ENCODE results near the gene PHACTR2. TPM values are rescaled to one million over a fixed set of nuclear protein-coding genes. Genes with fewer than 3 reads are reported as not detected.

Gene PHACTR2
- total RNA-seq, 1 experiment from 2014 or later: 27.6 TPM

DNA sequence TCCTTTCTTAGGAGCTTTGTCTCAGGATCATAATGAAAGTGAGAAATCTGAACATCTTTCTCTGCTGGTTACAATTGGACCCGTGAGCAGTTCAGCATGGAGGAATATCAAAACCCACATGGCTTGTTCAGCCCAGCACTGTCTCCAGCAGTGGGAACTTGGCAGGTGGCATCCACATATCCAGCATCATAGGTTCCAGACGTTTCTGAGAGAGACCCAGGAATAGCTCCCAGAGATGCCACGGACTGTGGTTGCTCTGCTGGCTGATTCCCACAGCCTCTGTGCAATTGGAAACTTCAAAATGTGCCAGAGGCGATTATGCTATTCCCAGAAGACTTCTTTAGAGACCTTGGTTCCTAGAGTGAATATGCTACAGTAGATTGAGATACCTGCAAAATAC is 76.4 kb downstream of the PHACTR2 start:
- Histone ChIP-seq H3K36me3 (ENCODE audit: control insufficient read depth in 1 of 2, insufficient read depth in 2 of 2, low read length in 2 of 2) (no peaks in the 10 kb centered on the region), H3K9me3 (ENCODE audit: control insufficient read depth in 1 of 2, insufficient read depth in 1 of 2, low read depth in 1 of 2, low read length in 2 of 2) (no peaks in the 10 kb centered on the region), H3K4me2 (ENCODE audit: low read length) (no peak overlapping the region), H3K4me1 (ENCODE audit: control insufficient read depth in 1 of 2, insufficient read depth in 2 of 2, low read length in 2 of 2) (peaks cover 0 to 5% of the 10 kb centered on the region in 2 experiments; a peak in 1 of 4 replicates), H3K79me2 (ENCODE audit: insufficient read depth, low read length) (no peaks in the 10 kb centered on the region), H3K4me3 (replicated peaks in 1 of 2; ENCODE audit: low read depth in 1 of 2, low read length in 2 of 2) (no peak overlapping the region), H3K27me3 (ENCODE audit: insufficient read depth, low read length) (no peaks in the 10 kb centered on the region), H3K9ac (ENCODE audit: low read length) (no peak overlapping the region), H3K9me2 (ENCODE audit: insufficient read depth) (no peaks in the 10 kb centered on the region), H2AFZ (ENCODE audit: low read depth, low read length, poor library complexity, severe bottlenecking) (no peak overlapping the region), H3K27ac (ENCODE audit: low read depth, low read length) (no peak overlapping the region), H4K20me1 (ENCODE audit: insufficient read depth) (no peaks in the 10 kb centered on the region)
- no TSS peak for BruUV-seq (replicated peaks)
- CTCF ChIA-PET: no interaction called here
- RAD21 ChIA-PET (ENCODE audit: low non-redundant PET in 1 of 2, low total read pairs in 2 of 2, uncharacterized antibody in 2 of 2, unreplicated experiment in 2 of 2): no interaction called here
- TF ChIP-seq JUND (IDR thresholded peaks at IDR 0.05) (no peak), SP1 (IDR thresholded peaks at IDR 0.05; ENCODE audit: low read depth) (no peak), POLR2AphosphoS5 (IDR thresholded peaks at IDR 0.05; ENCODE audit: low read depth, low read length) (no peak), CEBPB (IDR thresholded peaks at IDR 0.05; ENCODE audit: low read depth) (no peak), FOSL1 (IDR thresholded peaks at IDR 0.05; ENCODE audit: low read depth) (no peak), EZH2phosphoT487 (IDR thresholded peaks at IDR 0.05; ENCODE audit: borderline replicate concordance) (no peak), ZFX (IDR thresholded peaks at IDR 0.05) (no peak), TCF7L2 (IDR thresholded peaks at IDR 0.05; ENCODE audit: borderline replicate concordance, extremely low read depth, insufficient read depth, insufficient read length) (no peak), EZH2 (IDR thresholded peaks at IDR 0.05) (no peak), ELF1 (IDR thresholded peaks at IDR 0.05; ENCODE audit: borderline replicate concordance, low read depth) (no peak), RAD21 (IDR thresholded peaks at IDR 0.05; ENCODE audit: low read depth) (no peak), SRF (IDR thresholded peaks at IDR 0.05; ENCODE audit: low read depth) (no peak), SIN3A (IDR thresholded peaks at IDR 0.05; ENCODE audit: low read depth) (no peak), EGR1 (IDR thresholded peaks at IDR 0.05; ENCODE audit: low read depth) (no peak)
- TF ChIP-seq, protein P1, sequence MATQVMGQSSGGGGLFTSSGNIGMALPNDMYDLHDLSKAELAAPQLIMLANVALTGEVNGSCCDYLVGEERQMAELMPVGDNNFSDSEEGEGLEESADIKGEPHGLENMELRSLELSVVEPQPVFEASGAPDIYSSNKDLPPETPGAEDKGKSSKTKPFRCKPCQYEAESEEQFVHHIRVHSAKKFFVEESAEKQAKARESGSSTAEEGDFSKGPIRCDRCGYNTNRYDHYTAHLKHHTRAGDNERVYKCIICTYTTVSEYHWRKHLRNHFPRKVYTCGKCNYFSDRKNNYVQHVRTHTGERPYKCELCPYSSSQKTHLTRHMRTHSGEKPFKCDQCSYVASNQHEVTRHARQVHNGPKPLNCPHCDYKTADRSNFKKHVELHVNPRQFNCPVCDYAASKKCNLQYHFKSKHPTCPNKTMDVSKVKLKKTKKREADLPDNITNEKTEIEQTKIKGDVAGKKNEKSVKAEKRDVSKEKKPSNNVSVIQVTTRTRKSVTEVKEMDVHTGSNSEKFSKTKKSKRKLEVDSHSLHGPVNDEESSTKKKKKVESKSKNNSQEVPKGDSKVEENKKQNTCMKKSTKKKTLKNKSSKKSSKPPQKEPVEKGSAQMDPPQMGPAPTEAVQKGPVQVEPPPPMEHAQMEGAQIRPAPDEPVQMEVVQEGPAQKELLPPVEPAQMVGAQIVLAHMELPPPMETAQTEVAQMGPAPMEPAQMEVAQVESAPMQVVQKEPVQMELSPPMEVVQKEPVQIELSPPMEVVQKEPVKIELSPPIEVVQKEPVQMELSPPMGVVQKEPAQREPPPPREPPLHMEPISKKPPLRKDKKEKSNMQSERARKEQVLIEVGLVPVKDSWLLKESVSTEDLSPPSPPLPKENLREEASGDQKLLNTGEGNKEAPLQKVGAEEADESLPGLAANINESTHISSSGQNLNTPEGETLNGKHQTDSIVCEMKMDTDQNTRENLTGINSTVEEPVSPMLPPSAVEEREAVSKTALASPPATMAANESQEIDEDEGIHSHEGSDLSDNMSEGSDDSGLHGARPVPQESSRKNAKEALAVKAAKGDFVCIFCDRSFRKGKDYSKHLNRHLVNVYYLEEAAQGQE (IDR thresholded peaks at IDR 0.05; ENCODE audit: low read depth): no peak
- TF ChIP-seq, protein P2, sequence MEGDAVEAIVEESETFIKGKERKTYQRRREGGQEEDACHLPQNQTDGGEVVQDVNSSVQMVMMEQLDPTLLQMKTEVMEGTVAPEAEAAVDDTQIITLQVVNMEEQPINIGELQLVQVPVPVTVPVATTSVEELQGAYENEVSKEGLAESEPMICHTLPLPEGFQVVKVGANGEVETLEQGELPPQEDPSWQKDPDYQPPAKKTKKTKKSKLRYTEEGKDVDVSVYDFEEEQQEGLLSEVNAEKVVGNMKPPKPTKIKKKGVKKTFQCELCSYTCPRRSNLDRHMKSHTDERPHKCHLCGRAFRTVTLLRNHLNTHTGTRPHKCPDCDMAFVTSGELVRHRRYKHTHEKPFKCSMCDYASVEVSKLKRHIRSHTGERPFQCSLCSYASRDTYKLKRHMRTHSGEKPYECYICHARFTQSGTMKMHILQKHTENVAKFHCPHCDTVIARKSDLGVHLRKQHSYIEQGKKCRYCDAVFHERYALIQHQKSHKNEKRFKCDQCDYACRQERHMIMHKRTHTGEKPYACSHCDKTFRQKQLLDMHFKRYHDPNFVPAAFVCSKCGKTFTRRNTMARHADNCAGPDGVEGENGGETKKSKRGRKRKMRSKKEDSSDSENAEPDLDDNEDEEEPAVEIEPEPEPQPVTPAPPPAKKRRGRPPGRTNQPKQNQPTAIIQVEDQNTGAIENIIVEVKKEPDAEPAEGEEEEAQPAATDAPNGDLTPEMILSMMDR (IDR thresholded peaks at IDR 0.05 in 2 of 3, conservative IDR thresholded peaks at IDR 0.05 in 1 of 3; ENCODE audit: borderline replicate concordance in 1 of 3, insufficient read depth in 1 of 3, low read depth in 2 of 3, low read length in 2 of 3): no peak
- TF ChIP-seq, protein P3, sequence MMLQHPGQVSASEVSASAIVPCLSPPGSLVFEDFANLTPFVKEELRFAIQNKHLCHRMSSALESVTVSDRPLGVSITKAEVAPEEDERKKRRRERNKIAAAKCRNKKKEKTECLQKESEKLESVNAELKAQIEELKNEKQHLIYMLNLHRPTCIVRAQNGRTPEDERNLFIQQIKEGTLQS (IDR thresholded peaks at IDR 0.05): no peak
- no peak for ATAC-seq
- no peak for DNase-seq (ENCODE audit: low read depth, low spot score)
- POLR2A ChIA-PET: no interaction called here
- intact Hi-C loops (cut with micrococcal nuclease): no loop called here
